ENCODE data around the gene GSTT2.
"Not testable (repeated sequence)": the region's sequence is repeated elsewhere in the genome, so short reads cannot be mapped to it uniquely, and the experiment has no call there.

DNA sequence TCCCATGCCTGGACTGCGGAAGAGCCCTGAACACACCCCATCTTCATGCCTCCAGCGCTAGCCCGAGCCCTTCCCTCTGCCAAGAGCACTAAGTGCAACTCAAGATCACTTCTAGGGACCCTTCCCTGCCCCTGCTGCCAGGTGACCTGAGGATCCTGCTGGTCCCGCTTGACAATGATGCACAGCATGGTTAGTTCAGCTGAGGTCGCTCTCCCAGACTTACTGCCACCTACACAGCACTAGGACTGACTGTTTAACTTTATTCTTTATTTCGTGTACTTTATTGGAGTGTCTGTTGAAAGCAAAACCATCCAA is 25.0 kb upstream of the GSTT2 start:
- TF ChIP-seq, protein P1, sequence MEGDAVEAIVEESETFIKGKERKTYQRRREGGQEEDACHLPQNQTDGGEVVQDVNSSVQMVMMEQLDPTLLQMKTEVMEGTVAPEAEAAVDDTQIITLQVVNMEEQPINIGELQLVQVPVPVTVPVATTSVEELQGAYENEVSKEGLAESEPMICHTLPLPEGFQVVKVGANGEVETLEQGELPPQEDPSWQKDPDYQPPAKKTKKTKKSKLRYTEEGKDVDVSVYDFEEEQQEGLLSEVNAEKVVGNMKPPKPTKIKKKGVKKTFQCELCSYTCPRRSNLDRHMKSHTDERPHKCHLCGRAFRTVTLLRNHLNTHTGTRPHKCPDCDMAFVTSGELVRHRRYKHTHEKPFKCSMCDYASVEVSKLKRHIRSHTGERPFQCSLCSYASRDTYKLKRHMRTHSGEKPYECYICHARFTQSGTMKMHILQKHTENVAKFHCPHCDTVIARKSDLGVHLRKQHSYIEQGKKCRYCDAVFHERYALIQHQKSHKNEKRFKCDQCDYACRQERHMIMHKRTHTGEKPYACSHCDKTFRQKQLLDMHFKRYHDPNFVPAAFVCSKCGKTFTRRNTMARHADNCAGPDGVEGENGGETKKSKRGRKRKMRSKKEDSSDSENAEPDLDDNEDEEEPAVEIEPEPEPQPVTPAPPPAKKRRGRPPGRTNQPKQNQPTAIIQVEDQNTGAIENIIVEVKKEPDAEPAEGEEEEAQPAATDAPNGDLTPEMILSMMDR (IDR thresholded peaks at IDR 0.05): not testable (repeated sequence)
- TF ChIP-seq POLR2A (IDR thresholded peaks at IDR 0.05): not testable (repeated sequence)

Measured in right lobe of liver (tissue), 4 donors.